SK-N-SH (cell line): ENCODE measurements around the gene CD46. TPM values are rescaled to one million over a fixed set of nuclear protein-coding genes. Genes with fewer than 3 reads are reported as not detected.

Source experiments
- CTCF ChIA-PET: fragments of 300-600, 350-600 bp; formaldehyde crosslinking; extraction: SDS; loops from one replicate; lab custom pipeline; 2021; lab: Yijun Ruan, JAX
- POLR2A ChIA-PET: fragments of 350-600 bp; sonication (Branson Sonifier 250); formaldehyde crosslinking; extraction: SDS; loops from one replicate; lab custom pipeline; 2020; ENCODE audit warnings: antibody characterized with exemption, inconsistent platforms; lab: Yijun Ruan, JAX
- DNase-seq: peaks from one replicate; pipeline ENCODE4 v3.0.0; 2012
- H2AFZ ChIP-seq: fragments of 200-600 bp; sonication (generic); 2 replicates; pipeline ENCODE4 v1.8.1; 2016; ENCODE audit warnings: antibody characterized with exemption, mild to moderate bottlenecking, low read depth
- H3F3A ChIP-seq: fragments of 200-600 bp; sonication (generic); replicated peaks from 2 replicates; pipeline ENCODE3; 2016; ENCODE audit warnings: antibody characterized with exemption, mild to moderate bottlenecking; ENCODE audit not compliant: insufficient read depth
- H3K27ac ChIP-seq, 2 experiments: fragments of 200-500 bp in 1 of 2; fragments of 200-600 bp in 1 of 2; sonication (Bioruptor generic) in 1 of 2; sonication (generic), shearing (Covaris generic) in 1 of 2; 2 replicates each; pipeline versions ENCODE4 v1.5.1 to v1.6.1; 2014 to 2016; ENCODE audit warnings: low read depth in 2 of 2, inconsistent platforms in 1 of 2, low read length in 1 of 2, mild to moderate bottlenecking in 1 of 2, mixed read lengths in 1 of 2
- H3K27me3 ChIP-seq: fragments of 200-600 bp; sonication (generic), shearing (Covaris generic); 2 replicates; pipeline ENCODE4 v1.6.1; 2016; ENCODE audit warnings: mixed run types; ENCODE audit not compliant: insufficient read depth
- H3K36me3 ChIP-seq, 2 experiments: fragments of 200-500 bp in 1 of 2; fragments of 200-600 bp in 1 of 2; sonication (Bioruptor generic) in 1 of 2; sonication (generic) in 1 of 2; replicated peaks in 1 of 2; 2 replicates each; pipeline versions ENCODE3 to v1.5.1; 2014 to 2016; ENCODE audit warnings: low read length in 1 of 2, mild to moderate bottlenecking in 1 of 2; ENCODE audit not compliant: insufficient read depth in 2 of 2, control insufficient read depth in 1 of 2
- H3K4me1 ChIP-seq, 2 experiments: fragments of 200-500 bp in 1 of 2; fragments of 200-600 bp in 1 of 2; sonication (Bioruptor generic) in 1 of 2; sonication (generic), shearing (Covaris generic) in 1 of 2; 2 replicates each; pipeline versions ENCODE4 v1.5.1 to v1.6.1; 2014 to 2016; ENCODE audit warnings: low read depth in 1 of 2, low read length in 1 of 2, mixed run types in 1 of 2; ENCODE audit not compliant: insufficient read depth in 2 of 2, control insufficient read depth in 1 of 2
- H3K4me2 ChIP-seq: fragments of 200-600 bp; sonication (generic), shearing (Covaris generic); 2 replicates; pipeline ENCODE4 v1.6.1; 2017; ENCODE audit warnings: mixed run types
- H3K4me3 ChIP-seq, 2 experiments: fragments of 200-500 bp in 1 of 2; fragments of 200-600 bp in 1 of 2; sonication (Bioruptor generic) in 1 of 2; sonication (generic), shearing (Covaris generic) in 1 of 2; 2 replicates each; pipeline versions ENCODE4 v1.5.1 to v1.8.1; 2014 to 2016; ENCODE audit warnings: low read depth in 2 of 2, inconsistent platforms in 1 of 2, low read length in 1 of 2, mild to moderate bottlenecking in 1 of 2, mixed read lengths in 1 of 2, moderate library complexity in 1 of 2
- H3K79me2 ChIP-seq: fragments of 200-600 bp; sonication (generic); 2 replicates; pipeline ENCODE4 v1.8.1; 2017; ENCODE audit warnings: mild to moderate bottlenecking; ENCODE audit not compliant: insufficient read depth
- H3K9ac ChIP-seq: fragments of 200-600 bp; sonication (generic); 2 replicates; pipeline ENCODE4 v1.6.1; 2017; ENCODE audit warnings: mixed run types
- H3K9me2 ChIP-seq: fragments of 200-600 bp; sonication (generic); 2 replicates; pipeline ENCODE4 v1.6.1; 2017; ENCODE audit warnings: mixed run types
- H3K9me3 ChIP-seq: fragments of 200-600 bp; sonication (generic); 2 replicates; pipeline ENCODE4 v1.6.1; 2017; ENCODE audit warnings: mixed run types, mild to moderate bottlenecking, moderate library complexity
- H4K20me1 ChIP-seq: fragments of 200-600 bp; sonication (generic); 2 replicates; pipeline ENCODE4 v1.6.1; 2017; ENCODE audit warnings: mild to moderate bottlenecking, mixed run types; ENCODE audit not compliant: insufficient read depth
- CTCF ChIP-seq: fragments of 200-600 bp; sonication (generic); IDR thresholded peaks from 2 replicates; pipeline ENCODE4 v1.6.1; 2017; ENCODE audit warnings: antibody characterized with exemption, mild to moderate bottlenecking, moderate library complexity
- GATA2 ChIP-seq: sonication (generic); formaldehyde crosslinking; IDR thresholded peaks from 2 replicates; pipeline ENCODE4 v1.5.0; 2020; ENCODE audit warnings: mild to moderate bottlenecking, missing genetic modification reagents
- MEF2A ChIP-seq: IDR thresholded peaks from 2 replicates; pipeline ENCODE4 v1.4.0; 2012; ENCODE audit warnings: low read depth, borderline replicate concordance
- NRF1 ChIP-seq: IDR thresholded peaks from 2 replicates; pipeline ENCODE4 v1.6.1; 2012; ENCODE audit warnings: low read depth, mild to moderate bottlenecking, low read length
- RCOR1 ChIP-seq: fragments of 150-350 bp; IDR thresholded peaks from 2 replicates; pipeline ENCODE4 v1.6.1; 2017; ENCODE audit warnings: antibody characterized with exemption, low read length
- RFX5 ChIP-seq: IDR thresholded peaks from 2 replicates; pipeline ENCODE4 v1.6.1; 2012; ENCODE audit warnings: mild to moderate bottlenecking, improper control_type of control experiment, low read length
- RXRA ChIP-seq: IDR thresholded peaks from 2 replicates; pipeline ENCODE4 v1.4.0; 2012; ENCODE audit warnings: low read depth, mild to moderate bottlenecking, borderline replicate concordance
- SMC3 ChIP-seq: IDR thresholded peaks from 2 replicates; pipeline ENCODE4 v1.6.1; 2012; ENCODE audit warnings: low read depth, low read length, improper control_type of control experiment
- TAF1 ChIP-seq: IDR thresholded peaks from 2 replicates; pipeline ENCODE4 v1.6.1; 2012; ENCODE audit warnings: low read depth, mild to moderate bottlenecking, low read length, moderate library complexity, borderline replicate concordance
- TEAD4 ChIP-seq: IDR thresholded peaks from 2 replicates; pipeline ENCODE4 v1.4.0; 2012; ENCODE audit warnings: mild to moderate bottlenecking, borderline replicate concordance; ENCODE audit not compliant: insufficient read depth
- WGBS: methylation state at CpG from one replicate; pipeline ENCODE4 v1.1.6; 2017; ENCODE audit warnings: low lambda C conversion rate; 5-methylcytosine and 5-hydroxymethylcytosine counted together
- polyA plus RNA-seq, 3 experiments: library from polyadenylated mRNA; depleted of rRNA; stranded (reverse); fragments of >200 nt; gene quantifications; 2 replicates each; pipeline ENCODE4 v1.2.3, GENCODE V29; 2012
- TF ChIP-seq, protein P1 (sequence below): fragments of 150-350 bp; IDR thresholded peaks from 2 replicates; pipeline ENCODE4 v1.6.1; 2016; ENCODE audit warnings: mild to moderate bottlenecking, low read depth, low read length
- TF ChIP-seq, protein P2 (sequence below): IDR thresholded peaks from 2 replicates; pipeline ENCODE4; 2012

CD46 gene
- polyA plus RNA-seq, 1 of the 3 experiments (the other 2 are of a cell fraction), result 56.0 TPM

GRCh38 chr1:207826557-207827487 lies 75.0 kb downstream of the CD46 start:
- H3K4me1 ChIP-seq, result peaks cover 0 to 18% of the 10 kb centered on the region in 2 experiments; a peak in 2 of 4 replicates
- H3K79me2 ChIP-seq, result no peaks in the 10 kb centered on the region; the same call in 1 of the 2 replicates
- DNase-seq, result no peak

More at GRCh38 chr1:207826557-207827487, 75.0 kb downstream of the CD46 start:
- no peak overlapping the region for H2AFZ ChIP-seq
- H3F3A ChIP-seq, result no peaks in the 10 kb centered on the region
- WGBS, result 84% methylated on average over 7 of the region's 18 CpGs
- no peaks in the 10 kb centered on the region for H4K20me1 ChIP-seq
- peaks cover 0 to 5% of the 10 kb centered on the region in 2 experiments for H3K36me3 ChIP-seq
- no peaks in the 10 kb centered on the region for H3K9me2 ChIP-seq
- no peak overlapping the region for H3K9ac ChIP-seq
- H3K27me3 ChIP-seq, result no peaks in the 10 kb centered on the region
- H3K4me3 ChIP-seq, result no peak overlapping the region
- no peaks in the 10 kb centered on the region for H3K9me3 ChIP-seq
- ChIA-PET POLR2A (no interaction called here), CTCF (interaction anchor here (0.9 to 2.6 kb wide), 8 partner anchors 11 to 138 kb away, joined by 3 to 9 read pairs (median 4); no protein-coding TSS in a partner anchor)
- TF ChIP-seq RXRA, result no peak
- TF ChIP-seq, protein P1, sequence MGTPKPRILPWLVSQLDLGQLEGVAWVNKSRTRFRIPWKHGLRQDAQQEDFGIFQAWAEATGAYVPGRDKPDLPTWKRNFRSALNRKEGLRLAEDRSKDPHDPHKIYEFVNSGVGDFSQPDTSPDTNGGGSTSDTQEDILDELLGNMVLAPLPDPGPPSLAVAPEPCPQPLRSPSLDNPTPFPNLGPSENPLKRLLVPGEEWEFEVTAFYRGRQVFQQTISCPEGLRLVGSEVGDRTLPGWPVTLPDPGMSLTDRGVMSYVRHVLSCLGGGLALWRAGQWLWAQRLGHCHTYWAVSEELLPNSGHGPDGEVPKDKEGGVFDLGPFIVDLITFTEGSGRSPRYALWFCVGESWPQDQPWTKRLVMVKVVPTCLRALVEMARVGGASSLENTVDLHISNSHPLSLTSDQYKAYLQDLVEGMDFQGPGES, result no peak
- no peak for TF ChIP-seq GATA2
- no peak for TF ChIP-seq SMC3
- no peak for TF ChIP-seq TEAD4
- no peak for TF ChIP-seq CTCF
- no peak for TF ChIP-seq RFX5
- TF ChIP-seq RCOR1, result no peak
- TF ChIP-seq, protein P2, sequence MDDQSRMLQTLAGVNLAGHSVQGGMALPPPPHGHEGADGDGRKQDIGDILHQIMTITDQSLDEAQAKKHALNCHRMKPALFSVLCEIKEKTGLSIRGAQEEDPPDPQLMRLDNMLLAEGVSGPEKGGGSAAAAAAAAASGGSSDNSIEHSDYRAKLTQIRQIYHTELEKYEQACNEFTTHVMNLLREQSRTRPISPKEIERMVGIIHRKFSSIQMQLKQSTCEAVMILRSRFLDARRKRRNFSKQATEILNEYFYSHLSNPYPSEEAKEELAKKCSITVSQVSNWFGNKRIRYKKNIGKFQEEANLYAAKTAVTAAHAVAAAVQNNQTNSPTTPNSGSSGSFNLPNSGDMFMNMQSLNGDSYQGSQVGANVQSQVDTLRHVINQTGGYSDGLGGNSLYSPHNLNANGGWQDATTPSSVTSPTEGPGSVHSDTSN, result no peak
- no peak for TF ChIP-seq TAF1
- TF ChIP-seq NRF1, result no peak
- TF ChIP-seq MEF2A, result no peak
- no peak overlapping the region for H3K4me2 ChIP-seq
- H3K27ac ChIP-seq, result no peak overlapping the region
